ENCODE results near the gene GPC5.

DNA sequence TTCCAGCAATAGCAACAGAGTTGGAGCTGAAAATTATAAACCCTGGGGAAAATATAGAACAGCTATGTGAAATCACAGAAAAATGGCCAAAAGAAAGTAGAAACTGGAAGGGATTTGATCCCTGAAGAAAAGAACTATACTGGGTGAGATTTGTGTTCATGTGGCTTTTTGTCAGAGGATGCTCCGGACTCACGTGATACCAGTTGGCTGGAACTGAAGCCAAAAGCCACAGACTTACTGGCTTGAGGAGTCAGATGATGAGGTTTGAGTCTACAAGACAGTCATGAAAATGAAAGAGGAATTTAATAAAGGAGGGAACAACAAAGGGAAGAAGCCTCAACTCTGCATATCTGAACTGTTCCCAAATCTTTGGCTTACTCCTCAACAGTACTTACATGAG is 427.1 kb downstream of the GPC5 start:
- TF ChIP-seq, protein P1, sequence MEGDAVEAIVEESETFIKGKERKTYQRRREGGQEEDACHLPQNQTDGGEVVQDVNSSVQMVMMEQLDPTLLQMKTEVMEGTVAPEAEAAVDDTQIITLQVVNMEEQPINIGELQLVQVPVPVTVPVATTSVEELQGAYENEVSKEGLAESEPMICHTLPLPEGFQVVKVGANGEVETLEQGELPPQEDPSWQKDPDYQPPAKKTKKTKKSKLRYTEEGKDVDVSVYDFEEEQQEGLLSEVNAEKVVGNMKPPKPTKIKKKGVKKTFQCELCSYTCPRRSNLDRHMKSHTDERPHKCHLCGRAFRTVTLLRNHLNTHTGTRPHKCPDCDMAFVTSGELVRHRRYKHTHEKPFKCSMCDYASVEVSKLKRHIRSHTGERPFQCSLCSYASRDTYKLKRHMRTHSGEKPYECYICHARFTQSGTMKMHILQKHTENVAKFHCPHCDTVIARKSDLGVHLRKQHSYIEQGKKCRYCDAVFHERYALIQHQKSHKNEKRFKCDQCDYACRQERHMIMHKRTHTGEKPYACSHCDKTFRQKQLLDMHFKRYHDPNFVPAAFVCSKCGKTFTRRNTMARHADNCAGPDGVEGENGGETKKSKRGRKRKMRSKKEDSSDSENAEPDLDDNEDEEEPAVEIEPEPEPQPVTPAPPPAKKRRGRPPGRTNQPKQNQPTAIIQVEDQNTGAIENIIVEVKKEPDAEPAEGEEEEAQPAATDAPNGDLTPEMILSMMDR (IDR thresholded peaks at IDR 0.05) = no peak
- no peak for TF ChIP-seq POLR2A (IDR thresholded peaks at IDR 0.05)

Measured in ovary (tissue), 3 donors.